Thyroid gland (tissue), 4 donors: ENCODE measurements around the gene VSTM1. TPM values are rescaled to one million over a fixed set of nuclear protein-coding genes. Genes with fewer than 3 reads are reported as not detected.

Experiments
- DNase-seq, 2 donors: peaks; one replicate each; pipeline ENCODE4 v3.0.0-alpha.2; 2019
- H3K27ac ChIP-seq, 3 donors: fragments of 200-600 bp; sonication (generic); 1 replicate in 2 of 3; 2 replicates in 1 of 3; pipeline ENCODE4 v1.5.1; 2016 to 2019; ENCODE audit warnings: mild to moderate bottlenecking in 1 of 3, moderate library complexity in 1 of 3
- H3K27me3 ChIP-seq: fragments of 200-600 bp; sonication (generic); one replicate; pipeline ENCODE4 v1.5.1; 2019
- H3K36me3 ChIP-seq, 2 donors: fragments of 200-600 bp; sonication (generic); one replicate each; pipeline ENCODE4 v1.5.1; 2016 to 2019
- H3K4me1 ChIP-seq, 2 donors: fragments of 200-600 bp; sonication (generic); one replicate each; pipeline ENCODE4 v1.5.1; 2017 to 2019
- H3K4me3 ChIP-seq, 3 donors: fragments of 200-600 bp; sonication (generic); replicated peaks in 1 of 3; 1 replicate in 2 of 3; 2 replicates in 1 of 3; pipeline ENCODE4 v1.5.1; 2016; ENCODE audit warnings: mild to moderate bottlenecking in 1 of 3
- H3K9me3 ChIP-seq: fragments of 200-600 bp; sonication (generic); one replicate; pipeline ENCODE4 v1.5.1; 2017
- POLR2A ChIP-seq, 2 donors: fragments of 450-650 bp; IDR thresholded peaks; one replicate each; pipeline ENCODE4 v1.6.1; 2017; ENCODE audit warnings: antibody characterized with exemption in 2 of 2, mild to moderate bottlenecking in 2 of 2, moderate library complexity in 1 of 2
- WGBS, 2 donors: methylation state at CpG; one replicate each; pipeline ENCODE4 v1.1.5; 2017; 5-methylcytosine and 5-hydroxymethylcytosine counted together
- intact Hi-C: fragments of 100-400 bp; cut with DNase I; formaldehyde crosslinking; loops from one replicate; pipeline ENCODE4 v1.15.1; 2023
- total RNA-seq, 4 donors: library from RNA; depleted of rRNA; stranded (reverse); fragments of >200 nt; gene quantifications; one replicate each; pipeline ENCODE4 v1.2.3, GENCODE V29; 2016
- TF ChIP-seq, protein P1 (sequence below), 6 experiments: fragments of 200-600 bp in 3 of 6; fragments of 450-650 bp in 3 of 6; sonication (generic) in 3 of 6; IDR thresholded peaks; one replicate each; pipeline ENCODE4 v1.5.1; 2016 to 2019; ENCODE audit warnings: antibody characterized with exemption in 6 of 6, mild to moderate bottlenecking in 2 of 6, inconsistent platforms in 1 of 6, moderate library complexity in 1 of 6

Gene VSTM1
- total RNA-seq, 4 donors from 2014 or later = not detected

- intact Hi-C loops = no loop called here
- H3K4me1 ChIP-seq = no peaks in the 10 kb centered on the region
- H3K36me3 ChIP-seq = no peaks in the 10 kb centered on the region
- WGBS, 2 donors = 62 to 75% methylated on average over 5 of the region's 5 CpGs
- no peak overlapping the region for H3K4me3 ChIP-seq
- TF ChIP-seq, protein P1, sequence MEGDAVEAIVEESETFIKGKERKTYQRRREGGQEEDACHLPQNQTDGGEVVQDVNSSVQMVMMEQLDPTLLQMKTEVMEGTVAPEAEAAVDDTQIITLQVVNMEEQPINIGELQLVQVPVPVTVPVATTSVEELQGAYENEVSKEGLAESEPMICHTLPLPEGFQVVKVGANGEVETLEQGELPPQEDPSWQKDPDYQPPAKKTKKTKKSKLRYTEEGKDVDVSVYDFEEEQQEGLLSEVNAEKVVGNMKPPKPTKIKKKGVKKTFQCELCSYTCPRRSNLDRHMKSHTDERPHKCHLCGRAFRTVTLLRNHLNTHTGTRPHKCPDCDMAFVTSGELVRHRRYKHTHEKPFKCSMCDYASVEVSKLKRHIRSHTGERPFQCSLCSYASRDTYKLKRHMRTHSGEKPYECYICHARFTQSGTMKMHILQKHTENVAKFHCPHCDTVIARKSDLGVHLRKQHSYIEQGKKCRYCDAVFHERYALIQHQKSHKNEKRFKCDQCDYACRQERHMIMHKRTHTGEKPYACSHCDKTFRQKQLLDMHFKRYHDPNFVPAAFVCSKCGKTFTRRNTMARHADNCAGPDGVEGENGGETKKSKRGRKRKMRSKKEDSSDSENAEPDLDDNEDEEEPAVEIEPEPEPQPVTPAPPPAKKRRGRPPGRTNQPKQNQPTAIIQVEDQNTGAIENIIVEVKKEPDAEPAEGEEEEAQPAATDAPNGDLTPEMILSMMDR (IDR thresholded peaks at IDR 0.05) = no peak
- no peak for TF ChIP-seq POLR2A (IDR thresholded peaks at IDR 0.05)
- no peak overlapping the region for H3K27ac ChIP-seq
- no peaks in the 10 kb centered on the region for H3K9me3 ChIP-seq
- DNase-seq = no peak
- no peaks in the 10 kb centered on the region for H3K27me3 ChIP-seq
These were observed 5.8 kb upstream of the VSTM1 start for GRCh38 chr19:54069470-54069869.

- Histone ChIP-seq H3K9me3 (no peaks in the 10 kb centered on the region), H3K36me3 (no peaks in the 10 kb centered on the region), H3K4me3 (no peak overlapping the region), H3K27ac (no peak overlapping the region), H3K4me1 (no peaks in the 10 kb centered on the region), H3K27me3 (no peaks in the 10 kb centered on the region)
- no peak for TF ChIP-seq POLR2A (IDR thresholded peaks at IDR 0.05)
- WGBS, 2 donors = 63 to 75% methylated on average over 9 of the region's 9 CpGs
- intact Hi-C loops = no loop called here
- no peak for DNase-seq
These were observed 1.1 kb downstream of the VSTM1 start for GRCh38 chr19:54062643-54063042.

DNA sequence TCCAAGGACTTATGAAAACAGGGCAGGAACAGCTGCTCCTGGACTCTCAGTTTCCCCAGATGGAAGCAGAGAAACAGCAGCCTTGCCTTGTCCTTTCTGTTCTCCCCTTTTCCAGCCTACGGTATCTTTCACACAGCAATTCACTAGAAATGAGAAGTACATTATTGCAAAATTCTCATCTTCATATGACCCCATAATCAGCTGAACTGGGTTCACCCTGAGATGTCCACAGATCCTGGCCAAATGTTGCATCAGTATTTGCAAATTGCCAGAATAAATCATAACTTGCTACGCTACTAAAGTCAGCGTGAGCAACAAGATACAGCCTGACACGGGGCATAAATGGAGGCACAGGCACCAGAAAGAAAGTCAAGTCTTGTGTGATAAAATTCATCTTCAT, 16.1 kb downstream of the VSTM1 start:
- intact Hi-C loops = no loop called here
- Histone ChIP-seq H3K27me3 (no peaks in the 10 kb centered on the region), H3K4me1 (no peaks in the 10 kb centered on the region), H3K9me3 (no peaks in the 10 kb centered on the region), H3K4me3 (no peak overlapping the region), H3K36me3 (no peaks in the 10 kb centered on the region), H3K27ac (no peak overlapping the region)
- WGBS, 2 donors = 82 to 84% methylated on average over 4 of the region's 4 CpGs
- TF ChIP-seq, protein P1 (IDR thresholded peaks at IDR 0.05) = no peak
- TF ChIP-seq POLR2A (IDR thresholded peaks at IDR 0.05) = no peak
- no peak for DNase-seq

DNA sequence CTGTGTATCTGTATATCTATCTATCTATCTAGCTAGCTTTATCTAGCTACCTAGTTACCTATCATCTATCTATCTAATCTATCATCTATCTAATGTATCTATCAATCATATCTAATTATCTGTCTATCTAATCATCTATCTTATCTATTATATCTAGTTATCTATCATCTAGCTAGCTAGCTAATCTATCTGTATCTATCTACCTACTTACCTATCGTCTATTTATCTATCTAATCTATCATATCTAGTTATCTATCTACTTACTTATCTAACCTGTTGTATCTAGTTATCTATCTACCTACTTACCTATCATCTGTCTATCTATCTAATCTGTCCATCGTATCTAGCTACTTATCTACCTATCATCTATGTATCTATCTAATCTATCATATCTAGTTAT, 17.9 kb downstream of the VSTM1 start:
- Histone ChIP-seq H3K27me3 (no peaks in the 10 kb centered on the region), H3K9me3 (no peaks in the 10 kb centered on the region), H3K4me3 (no peak overlapping the region), H3K27ac (no peak overlapping the region), H3K4me1 (no peaks in the 10 kb centered on the region), H3K36me3 (no peaks in the 10 kb centered on the region)
- DNase-seq = no peak
- intact Hi-C loops = no loop called here
- WGBS, 2 donors = 73 to 82% methylated on average over 2 of the region's 2 CpGs
- no peak for TF ChIP-seq POLR2A (IDR thresholded peaks at IDR 0.05)
- TF ChIP-seq, protein P1 (IDR thresholded peaks at IDR 0.05) = no peak

- WGBS, 2 donors = 88 to 90% methylated on average over 3 of the region's 3 CpGs
- no peaks in the 10 kb centered on the region for H3K27me3 ChIP-seq
These were observed 20.7 kb downstream of the VSTM1 start for GRCh38 chr19:54042989-54043388.

More at GRCh38 chr19:54042989-54043388, 20.7 kb downstream of the VSTM1 start:
- no peaks in the 10 kb centered on the region for H3K36me3 ChIP-seq
- no peak overlapping the region for H3K27ac ChIP-seq
- no peaks in the 10 kb centered on the region for H3K9me3 ChIP-seq
- intact Hi-C loops = no loop called here
- DNase-seq = no peak
- TF ChIP-seq POLR2A (IDR thresholded peaks at IDR 0.05) = no peak
- TF ChIP-seq, protein P1 (IDR thresholded peaks at IDR 0.05) = no peak
- no peak overlapping the region for H3K4me3 ChIP-seq
- no peaks in the 10 kb centered on the region for H3K4me1 ChIP-seq
